Measurements from ENCODE around the gene DUSP9.
"Not testable (repeated sequence)": the region's sequence is repeated elsewhere in the genome, so short reads cannot be mapped to it uniquely, and the experiment has no call there.

DUSP9 gene

GRCh38 chrX:153674219-153674851 is 27.3 kb downstream of the DUSP9 start:
- no peak for DNase-seq

- DNase-seq, result no peak
Measured at GRCh38 chrX:153681175-153681574, 34.2 kb downstream of the DUSP9 start.

GRCh38 chrX:153683486-153683885 is 36.5 kb downstream of the DUSP9 start:
- DNase-seq, result not testable (repeated sequence)

GRCh38 chrX:153684467-153685155 is 37.6 kb downstream of the DUSP9 start:
- DNase-seq, result no peak

DNA sequence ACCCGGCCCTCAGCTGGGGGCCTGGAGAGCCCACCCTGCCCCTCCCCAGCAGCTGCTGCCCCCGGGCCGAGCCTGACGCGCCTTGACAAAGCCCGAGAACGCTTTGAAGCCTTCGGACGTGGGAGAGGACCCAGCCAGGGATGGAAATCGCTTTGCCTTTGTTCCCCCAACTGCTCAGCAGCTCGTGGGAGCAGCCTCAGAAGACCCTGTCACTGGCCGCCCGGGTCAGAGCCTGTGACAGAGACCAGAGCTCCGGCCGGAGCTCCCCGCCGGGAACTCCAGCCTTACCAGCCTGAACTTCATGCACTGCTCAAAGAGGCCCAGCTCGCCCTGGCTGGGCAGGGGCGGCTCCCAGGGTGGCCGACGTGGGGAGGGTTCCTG is 38.1 kb downstream of the DUSP9 start:
- DNase-seq, result no peak

- DNase-seq, result no peak
Measured at GRCh38 chrX:153685751-153686696, 39.0 kb downstream of the DUSP9 start.

GRCh38 chrX:153686711-153687110 is 39.7 kb downstream of the DUSP9 start:
- DNase-seq, result no peak

DNA sequence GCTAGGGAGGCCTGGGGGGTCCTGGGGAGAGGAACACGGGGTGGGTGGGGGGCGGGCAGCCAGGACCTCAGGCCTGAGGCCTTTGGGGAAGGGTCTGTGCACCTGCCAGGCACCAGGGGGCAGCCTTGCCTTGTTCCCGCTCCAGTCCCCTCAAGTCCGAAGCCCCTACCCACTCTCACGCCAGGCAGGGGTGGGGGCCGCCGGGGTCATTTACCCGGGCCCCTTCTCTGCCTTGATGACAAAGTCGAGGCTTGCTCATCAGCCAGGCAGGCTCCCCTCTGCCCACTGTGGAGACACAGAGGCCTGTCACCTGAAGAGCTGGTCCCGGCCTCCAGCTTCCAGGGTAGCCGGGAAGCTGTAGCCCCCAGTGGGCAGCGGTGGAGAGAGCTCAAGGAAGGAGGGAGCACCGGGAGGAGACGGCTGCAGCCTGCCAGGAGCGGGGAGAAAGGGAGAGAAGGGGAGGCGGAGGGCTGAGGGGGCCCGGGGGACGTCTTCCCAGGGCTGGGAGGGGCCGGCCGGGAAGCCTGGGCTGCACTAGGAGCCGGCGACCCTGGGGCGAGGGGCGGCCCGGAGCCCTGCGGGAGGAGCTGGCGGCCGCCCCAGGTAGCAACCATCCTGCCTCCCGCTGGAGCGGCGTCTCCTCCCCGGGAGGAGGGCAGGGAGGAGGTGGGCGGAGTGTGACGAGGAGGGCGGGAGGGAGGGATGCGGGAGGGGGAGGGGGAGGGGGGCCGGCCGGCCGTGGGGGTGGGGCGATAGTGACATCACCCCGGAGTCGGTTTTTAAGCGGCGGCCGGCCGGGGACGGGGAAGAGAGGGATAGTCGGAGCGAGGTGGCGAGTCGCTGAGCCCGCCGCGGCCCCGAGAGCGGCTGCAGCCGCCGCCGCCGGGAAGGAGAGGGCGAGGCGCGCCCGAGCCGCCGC is 40.4 kb downstream of the DUSP9 start, which contains the start of gene SLC6A8:
SLC6A8 (plus strand) TSS at position 806 of the 919 bp plus-strand sequence. CDS start 649 bp downstream, outside the sequence.
- peak; percentile 56 for DNase-seq

GRCh38 chrX:153688071-153688470 is 41.1 kb downstream of the DUSP9 start:
- no peak for DNase-seq

DNA sequence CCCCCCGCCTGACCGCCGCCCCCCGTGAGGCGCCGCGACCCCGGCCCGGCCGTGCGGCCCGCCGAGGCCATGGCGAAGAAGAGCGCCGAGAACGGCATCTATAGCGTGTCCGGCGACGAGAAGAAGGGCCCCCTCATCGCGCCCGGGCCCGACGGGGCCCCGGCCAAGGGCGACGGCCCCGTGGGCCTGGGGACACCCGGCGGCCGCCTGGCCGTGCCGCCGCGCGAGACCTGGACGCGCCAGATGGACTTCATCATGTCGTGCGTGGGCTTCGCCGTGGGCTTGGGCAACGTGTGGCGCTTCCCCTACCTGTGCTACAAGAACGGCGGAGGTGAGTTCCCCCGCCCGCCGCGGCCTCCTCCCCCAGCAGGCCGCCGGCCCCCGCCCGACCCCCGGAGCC is 41.5 kb downstream of the DUSP9 start:
- no peak for DNase-seq

DNA sequence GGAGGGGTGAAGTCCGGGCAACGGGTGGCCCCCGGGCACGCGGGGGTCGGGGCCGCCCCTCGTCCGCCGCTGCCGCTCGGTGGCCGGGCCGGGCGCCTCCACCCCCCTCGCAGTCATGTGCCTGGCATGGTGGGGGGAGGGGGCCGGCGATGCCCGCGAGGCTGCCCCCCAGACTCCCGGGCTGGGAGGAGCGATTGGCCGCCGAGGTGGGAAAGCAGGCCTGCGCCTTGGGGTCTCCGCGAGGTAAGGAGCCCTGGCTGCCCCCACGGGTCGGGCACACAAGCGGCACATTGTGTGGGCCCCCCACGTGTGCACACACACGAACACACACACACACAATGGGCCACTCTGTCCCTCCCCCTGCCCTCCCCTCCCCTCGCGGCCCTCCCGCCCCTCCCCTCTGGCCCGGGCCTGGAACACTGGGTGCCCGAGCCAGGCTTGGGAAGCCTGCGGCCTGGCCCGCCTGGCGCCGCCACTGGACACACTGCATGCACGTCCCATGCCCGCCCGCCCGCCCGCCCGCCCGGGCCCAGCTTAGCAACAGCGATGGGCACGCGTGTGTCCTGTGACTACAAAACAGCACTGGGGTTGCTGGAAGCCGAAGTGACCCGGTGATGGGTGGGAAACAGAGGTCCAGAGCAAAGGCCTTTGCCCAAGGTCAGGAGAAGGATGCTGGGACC is 42.0 kb downstream of the DUSP9 start:
- no peak for DNase-seq

- DNase-seq, result no peak
Measured at GRCh38 chrX:153689654-153690465, 42.9 kb downstream of the DUSP9 start.

- DNase-seq, result no peak
Measured at GRCh38 chrX:153690466-153690865, 43.5 kb downstream of the DUSP9 start.

GRCh38 chrX:153691032-153691827 is 44.2 kb downstream of the DUSP9 start:
- DNase-seq, result not testable (repeated sequence)

GRCh38 chrX:153692003-153692402 is 45.0 kb downstream of the DUSP9 start:
- no peak for DNase-seq

DNA sequence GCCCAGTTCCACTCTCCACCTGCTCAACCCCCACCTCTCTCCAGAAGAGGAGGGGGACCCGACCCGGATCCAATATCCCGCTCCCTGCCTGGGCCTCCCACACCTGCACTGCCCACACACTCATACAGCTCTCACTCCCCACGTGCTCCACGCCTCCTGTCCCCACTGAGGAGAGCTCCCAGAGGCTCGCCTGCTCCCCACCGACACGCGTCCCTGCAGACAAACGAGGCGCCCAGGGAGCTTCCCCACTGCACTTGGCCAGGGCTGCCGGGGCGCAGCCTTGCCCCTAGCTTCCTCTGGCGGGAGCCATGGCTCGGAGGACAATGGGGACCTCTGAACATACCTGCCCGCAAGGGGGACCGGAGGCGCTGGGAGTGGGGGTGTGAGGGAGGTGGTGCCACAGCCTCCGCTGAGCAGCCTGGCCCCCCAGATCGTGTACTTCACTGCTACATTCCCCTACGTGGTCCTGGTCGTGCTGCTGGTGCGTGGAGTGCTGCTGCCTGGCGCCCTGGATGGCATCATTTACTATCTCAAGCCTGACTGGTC is 45.7 kb downstream of the DUSP9 start:
- no peak for DNase-seq

- no peak for DNase-seq
Measured at GRCh38 chrX:153693216-153694086, 46.4 kb downstream of the DUSP9 start.

DNA sequence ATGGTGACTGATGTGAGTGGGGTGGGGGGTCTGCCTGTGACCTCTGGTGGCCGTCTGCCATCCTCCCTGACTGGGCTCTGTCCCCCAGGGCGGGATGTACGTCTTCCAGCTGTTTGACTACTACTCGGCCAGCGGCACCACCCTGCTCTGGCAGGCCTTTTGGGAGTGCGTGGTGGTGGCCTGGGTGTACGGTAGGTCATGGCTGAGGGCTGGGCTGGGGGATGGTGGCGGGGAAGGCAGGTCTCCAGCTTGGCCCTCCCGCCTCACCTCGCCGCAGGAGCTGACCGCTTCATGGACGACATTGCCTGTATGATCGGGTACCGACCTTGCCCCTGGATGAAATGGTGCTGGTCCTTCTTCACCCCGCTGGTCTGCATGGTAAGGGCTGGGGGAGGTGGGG is 47.3 kb downstream of the DUSP9 start:
- DNase-seq, result not testable (repeated sequence)
